ENCODE measurements around the gene EPS8L1. TPM values are rescaled to one million over a fixed set of nuclear protein-coding genes. Genes with fewer than 3 reads are reported as not detected.

The EPS8L1 gene
- total and polyA plus RNA-seq, 2 of the 4 experiments (the other 2 are of a cell fraction): 0.90 to 2.9 TPM

DNA sequence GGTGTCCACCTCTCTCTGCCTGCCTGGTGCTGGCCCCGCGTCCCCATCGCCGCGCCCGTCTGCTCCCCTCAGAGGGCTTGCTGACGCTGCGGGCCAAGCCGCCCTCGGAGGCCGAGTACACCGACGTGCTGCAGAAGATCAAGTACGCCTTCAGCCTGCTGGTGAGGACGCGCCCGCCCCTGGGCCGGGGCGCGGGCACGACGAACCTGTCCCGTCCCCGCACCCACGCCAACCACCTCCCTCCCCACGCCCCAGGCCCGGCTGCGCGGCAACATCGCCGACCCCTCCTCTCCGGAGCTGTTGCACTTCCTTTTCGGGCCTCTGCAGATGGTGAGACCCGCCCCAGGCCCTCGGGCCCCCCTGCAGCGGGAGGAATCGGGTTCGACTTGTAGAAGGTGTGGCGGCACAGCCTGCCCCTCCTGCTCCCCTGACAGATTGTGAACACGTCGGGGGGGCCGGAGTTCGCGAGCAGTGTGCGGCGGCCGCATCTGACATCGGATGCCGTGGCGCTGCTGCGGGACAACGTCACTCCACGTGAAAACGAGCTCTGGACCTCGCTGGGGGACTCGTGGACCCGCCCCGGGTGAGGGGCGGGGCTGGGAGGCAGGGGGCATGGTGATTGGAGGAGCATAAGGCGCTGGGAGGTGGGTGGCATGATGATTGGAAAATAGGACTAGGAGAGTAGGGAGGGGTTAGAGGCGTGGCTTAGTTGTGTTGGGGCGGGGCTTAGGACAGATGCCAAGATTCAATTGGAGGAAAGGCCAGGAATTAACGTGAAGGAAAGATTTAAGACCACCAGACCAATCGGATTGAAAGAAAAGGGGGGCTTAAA, 6.6 kb downstream of the EPS8L1 start:
- dilution Hi-C loops (cut with HindIII; ENCODE audit: low sequenced_read_pairs, unreplicated experiment) (no loop called here), intact Hi-C loops (cut with micrococcal nuclease) (loop anchor here (10.0 kb wide), 1 partner anchor 617 kb away; the partner anchor contains the start of gene LENG9), in situ Hi-C loops (cut with MboI; ENCODE audit: low sequenced_read_pairs) (no loop called here)
- no TSS peak for BruUV-seq (replicated peaks)
- POLR2A ChIA-PET (ENCODE audit: unreplicated experiment): no interaction called here
- Histone ChIP-seq H3K9me3 (ENCODE audit: control insufficient read depth, insufficient read depth, low read length) (peaks cover 7% of the 10 kb centered on the region; the same call in 1 of the 2 replicates), H3K4ac (ENCODE audit: low read depth, low read length) (no peak overlapping the region), H2BK5ac (ENCODE audit: low read depth, low read length, poor library complexity, severe bottlenecking) (no peak overlapping the region), H3K23ac (ENCODE audit: low read depth, low read length) (no peak overlapping the region), H3K36me3 (ENCODE audit: control insufficient read depth, insufficient read depth, low read length) (no peaks in the 10 kb centered on the region), H3K56ac (ENCODE audit: extremely low read depth, insufficient read depth, low read length) (no peak overlapping the region), H3K27ac (ENCODE audit: insufficient read depth, low read length) (no peak overlapping the region), H2BK15ac (ENCODE audit: low read depth, low read length) (no peak overlapping the region), H3K9me1 (ENCODE audit: insufficient read depth, low read length) (peaks cover 4% of the 10 kb centered on the region; the same call in 1 of the 2 replicates), H3K4me3 (ENCODE audit: insufficient read depth, low read depth, low read length) (peak overlapping the region; percentile 30; the same call in 1 of the 2 replicates), H3K27me3 (ENCODE audit: control insufficient read depth, insufficient read depth, low read length) (peaks cover 59% of the 10 kb centered on the region), H4K20me1 (ENCODE audit: insufficient read depth, low read length) (peaks cover 13% of the 10 kb centered on the region), H3K79me1 (ENCODE audit: low read depth in 1 of 2, low read length in 2 of 2) (no peaks in the 10 kb centered on the region), H3K9ac (ENCODE audit: low read depth, low read length) (no peak overlapping the region), H3K4me2 (ENCODE audit: low read depth, low read length) (no peak overlapping the region; the same call in 1 of the 2 replicates), H4K91ac (ENCODE audit: insufficient read depth, low read depth, low read length) (no peak overlapping the region), H2AK5ac (ENCODE audit: low read depth, low read length) (no peak overlapping the region), H4K5ac (ENCODE audit: low read depth, low read length) (no peak overlapping the region), H3K18ac (ENCODE audit: low read depth, low read length) (no peak overlapping the region), H2BK120ac (ENCODE audit: low read depth, low read length) (no peak overlapping the region), H2AFZ (replicated peaks; ENCODE audit: low read length, poor library complexity) (peak overlapping the region; percentile 78), H2AK9ac (replicated peaks; ENCODE audit: low read depth, low read length, poor library complexity) (peak overlapping the region; percentile 65), H2BK20ac (ENCODE audit: low read depth, low read length) (no peak overlapping the region), H3K14ac (replicated peaks; ENCODE audit: low read depth, low read length) (no peak overlapping the region), H4K8ac (ENCODE audit: low read depth in 2 of 2, low read length in 2 of 2) (no peak overlapping the region), H3K4me1 (ENCODE audit: control insufficient read depth, insufficient read depth, low read length) (peaks cover 11% of the 10 kb centered on the region; the same call in 1 of the 2 replicates)
- TF ChIP-seq CHD1 (IDR thresholded peaks at IDR 0.05; ENCODE audit: low read depth, low read length) (no peak), FOS (IDR thresholded peaks at IDR 0.05; ENCODE audit: low read depth, low read length) (no peak), POLR2A (IDR thresholded peaks at IDR 0.05; ENCODE audit: low read depth, low read length) (no peak), SMC3 (IDR thresholded peaks at IDR 0.05; ENCODE audit: low read depth, low read length) (no peak), CEBPB (IDR thresholded peaks at IDR 0.05; ENCODE audit: low read depth, low read length) (no peak), RFX5 (IDR thresholded peaks at IDR 0.05; ENCODE audit: low read depth, low read length) (no peak), MXI1 (IDR thresholded peaks at IDR 0.05; ENCODE audit: borderline replicate concordance, low read depth, low read length) (no peak), RCOR1 (IDR thresholded peaks at IDR 0.05; ENCODE audit: insufficient replicate concordance, low read length) (no peak), MAZ (IDR thresholded peaks at IDR 0.05; ENCODE audit: borderline replicate concordance, low read depth, low read length) (no peak), MAFK (IDR thresholded peaks at IDR 0.05; ENCODE audit: low read depth, low read length) (no peak), RAD21 (IDR thresholded peaks at IDR 0.05; ENCODE audit: low read length) (no peak), NFE2L2 (IDR thresholded peaks at IDR 0.05; ENCODE audit: low read depth, low read length) (no peak)
- TF ChIP-seq, protein P1, sequence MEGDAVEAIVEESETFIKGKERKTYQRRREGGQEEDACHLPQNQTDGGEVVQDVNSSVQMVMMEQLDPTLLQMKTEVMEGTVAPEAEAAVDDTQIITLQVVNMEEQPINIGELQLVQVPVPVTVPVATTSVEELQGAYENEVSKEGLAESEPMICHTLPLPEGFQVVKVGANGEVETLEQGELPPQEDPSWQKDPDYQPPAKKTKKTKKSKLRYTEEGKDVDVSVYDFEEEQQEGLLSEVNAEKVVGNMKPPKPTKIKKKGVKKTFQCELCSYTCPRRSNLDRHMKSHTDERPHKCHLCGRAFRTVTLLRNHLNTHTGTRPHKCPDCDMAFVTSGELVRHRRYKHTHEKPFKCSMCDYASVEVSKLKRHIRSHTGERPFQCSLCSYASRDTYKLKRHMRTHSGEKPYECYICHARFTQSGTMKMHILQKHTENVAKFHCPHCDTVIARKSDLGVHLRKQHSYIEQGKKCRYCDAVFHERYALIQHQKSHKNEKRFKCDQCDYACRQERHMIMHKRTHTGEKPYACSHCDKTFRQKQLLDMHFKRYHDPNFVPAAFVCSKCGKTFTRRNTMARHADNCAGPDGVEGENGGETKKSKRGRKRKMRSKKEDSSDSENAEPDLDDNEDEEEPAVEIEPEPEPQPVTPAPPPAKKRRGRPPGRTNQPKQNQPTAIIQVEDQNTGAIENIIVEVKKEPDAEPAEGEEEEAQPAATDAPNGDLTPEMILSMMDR (conservative IDR thresholded peaks at IDR 0.05; ENCODE audit: low read depth, low read length): no peak
- TF ChIP-seq, protein P2, sequence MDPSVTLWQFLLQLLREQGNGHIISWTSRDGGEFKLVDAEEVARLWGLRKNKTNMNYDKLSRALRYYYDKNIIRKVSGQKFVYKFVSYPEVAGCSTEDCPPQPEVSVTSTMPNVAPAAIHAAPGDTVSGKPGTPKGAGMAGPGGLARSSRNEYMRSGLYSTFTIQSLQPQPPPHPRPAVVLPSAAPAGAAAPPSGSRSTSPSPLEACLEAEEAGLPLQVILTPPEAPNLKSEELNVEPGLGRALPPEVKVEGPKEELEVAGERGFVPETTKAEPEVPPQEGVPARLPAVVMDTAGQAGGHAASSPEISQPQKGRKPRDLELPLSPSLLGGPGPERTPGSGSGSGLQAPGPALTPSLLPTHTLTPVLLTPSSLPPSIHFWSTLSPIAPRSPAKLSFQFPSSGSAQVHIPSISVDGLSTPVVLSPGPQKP (IDR thresholded peaks at IDR 0.05; ENCODE audit: borderline replicate concordance, low read depth, low read length): no peak
- TF ChIP-seq, protein P3, sequence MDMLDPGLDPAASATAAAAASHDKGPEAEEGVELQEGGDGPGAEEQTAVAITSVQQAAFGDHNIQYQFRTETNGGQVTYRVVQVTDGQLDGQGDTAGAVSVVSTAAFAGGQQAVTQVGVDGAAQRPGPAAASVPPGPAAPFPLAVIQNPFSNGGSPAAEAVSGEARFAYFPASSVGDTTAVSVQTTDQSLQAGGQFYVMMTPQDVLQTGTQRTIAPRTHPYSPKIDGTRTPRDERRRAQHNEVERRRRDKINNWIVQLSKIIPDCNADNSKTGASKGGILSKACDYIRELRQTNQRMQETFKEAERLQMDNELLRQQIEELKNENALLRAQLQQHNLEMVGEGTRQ (IDR thresholded peaks at IDR 0.05; ENCODE audit: low read depth, low read length): no peak
- DNase-seq (peak; percentile 42), ATAC-seq (ENCODE audit: low read depth) (no peak)
- 7% methylated on average over 25 of the region's 64 CpGs; no CpG with 5 or more reads in 1 of the 2 experiments for WGBS, 2 experiments (ENCODE audit: extremely low coverage in 2 of 2, insufficient read length in 1 of 2)
- CTCF ChIA-PET: no interaction called here
